Smooth muscle cell (in vitro differentiated cells): ENCODE data around the gene TMEM219. TPM values are rescaled to one million over a fixed set of nuclear protein-coding genes. Genes with fewer than 3 reads are reported as not detected.

Experiments
- DNase-seq: peaks from one replicate; lab custom pipeline; 2025; ENCODE audit not compliant: unreplicated experiment; lab: John Stamatoyannopoulos, UW
- H2AFZ ChIP-seq: fragments of 200-600 bp; sonication (generic); 2 replicates; pipeline ENCODE4 v1.6.0; 2016; ENCODE audit warnings: antibody characterized with exemption, low read depth, mild to moderate bottlenecking
- H3F3A ChIP-seq: fragments of 200-600 bp; sonication (generic); 2 replicates; pipeline ENCODE4 v1.6.0; 2017; ENCODE audit warnings: antibody characterized with exemption, low read depth
- H3K27ac ChIP-seq: fragments of 200-600 bp; sonication (generic); 2 replicates; pipeline ENCODE4 v1.5.1; 2016; ENCODE audit warnings: low read depth, mild to moderate bottlenecking
- H3K27me3 ChIP-seq: fragments of 200-600 bp; sonication (generic); 2 replicates; pipeline ENCODE4 v1.6.1; 2016; ENCODE audit warnings: low read depth, mild to moderate bottlenecking
- H3K36me3 ChIP-seq: fragments of 200-600 bp; sonication (generic); 2 replicates; pipeline ENCODE4 v1.5.1; 2016; ENCODE audit warnings: low read depth
- H3K4me1 ChIP-seq: fragments of 200-600 bp; sonication (generic); 2 replicates; pipeline ENCODE4 v1.5.1; 2016; ENCODE audit warnings: low read depth
- H3K4me2 ChIP-seq: fragments of 200-600 bp; sonication (generic); 2 replicates; pipeline ENCODE4 v1.6.0; 2016; ENCODE audit warnings: mild to moderate bottlenecking
- H3K4me3 ChIP-seq: fragments of 200-600 bp; sonication (generic); 2 replicates; pipeline ENCODE4 v1.5.1; 2016; ENCODE audit warnings: mild to moderate bottlenecking
- H3K79me2 ChIP-seq: fragments of 200-600 bp; sonication (generic); 2 replicates; pipeline ENCODE4 v1.6.0; 2016; ENCODE audit warnings: low read depth, mild to moderate bottlenecking
- H3K9ac ChIP-seq: fragments of 200-600 bp; sonication (generic); 2 replicates; pipeline ENCODE4 v1.6.0; 2016; ENCODE audit warnings: low read depth
- H3K9me3 ChIP-seq: fragments of 200-600 bp; sonication (generic); replicated peaks from 2 replicates; pipeline ENCODE4 v1.5.1; 2016; ENCODE audit warnings: low read depth
- H4K20me1 ChIP-seq: fragments of 200-600 bp; sonication (generic); 2 replicates; pipeline ENCODE4 v1.6.0; 2016; ENCODE audit warnings: low read depth
- WGBS: methylation state at CpG from one replicate; pipeline ENCODE4 v1.1.7; 2016; ENCODE audit warnings: low lambda C conversion rate; 5-methylcytosine and 5-hydroxymethylcytosine counted together
- polyA plus RNA-seq: library from polyadenylated mRNA; unstranded; fragments of >200 nt; fragmentation: Nextera tagmentation; extraction: Ambion mirVana; gene quantifications from 2 replicates; pipeline ENCODE4 v1.2.1, GENCODE V29; 2016
- total RNA-seq: library from RNA; depleted of rRNA; stranded (reverse); fragments of >200 nt; gene quantifications from 2 replicates; pipeline ENCODE4 v1.2.3, GENCODE V29; 2014
- TF ChIP-seq, protein P1 (sequence below): fragments of 200-600 bp; sonication (generic); IDR thresholded peaks from 2 replicates; pipeline ENCODE4 v1.5.1; 2017; ENCODE audit warnings: borderline replicate concordance, mild to moderate bottlenecking, antibody characterized with exemption; ENCODE audit not compliant: insufficient read depth, poor library complexity, severe bottlenecking

TMEM219 gene
- total and polyA plus RNA-seq, 2 experiments from 2014 or later = 99.2 to 186 TPM

- Histone ChIP-seq H3K4me2 (no peak overlapping the region), H3K36me3 (no peaks in the 10 kb centered on the region), H3K79me2 (peaks cover 10% of the 10 kb centered on the region), H3K9me3 (no peaks in the 10 kb centered on the region), H3K9ac (no peak overlapping the region), H4K20me1 (no peaks in the 10 kb centered on the region), H3F3A (no peaks in the 10 kb centered on the region), H3K27me3 (no peaks in the 10 kb centered on the region), H2AFZ (no peak overlapping the region), H3K27ac (no peak overlapping the region), H3K4me1 (peaks cover 7% of the 10 kb centered on the region), H3K4me3 (no peak overlapping the region)
- TF ChIP-seq, protein P1, sequence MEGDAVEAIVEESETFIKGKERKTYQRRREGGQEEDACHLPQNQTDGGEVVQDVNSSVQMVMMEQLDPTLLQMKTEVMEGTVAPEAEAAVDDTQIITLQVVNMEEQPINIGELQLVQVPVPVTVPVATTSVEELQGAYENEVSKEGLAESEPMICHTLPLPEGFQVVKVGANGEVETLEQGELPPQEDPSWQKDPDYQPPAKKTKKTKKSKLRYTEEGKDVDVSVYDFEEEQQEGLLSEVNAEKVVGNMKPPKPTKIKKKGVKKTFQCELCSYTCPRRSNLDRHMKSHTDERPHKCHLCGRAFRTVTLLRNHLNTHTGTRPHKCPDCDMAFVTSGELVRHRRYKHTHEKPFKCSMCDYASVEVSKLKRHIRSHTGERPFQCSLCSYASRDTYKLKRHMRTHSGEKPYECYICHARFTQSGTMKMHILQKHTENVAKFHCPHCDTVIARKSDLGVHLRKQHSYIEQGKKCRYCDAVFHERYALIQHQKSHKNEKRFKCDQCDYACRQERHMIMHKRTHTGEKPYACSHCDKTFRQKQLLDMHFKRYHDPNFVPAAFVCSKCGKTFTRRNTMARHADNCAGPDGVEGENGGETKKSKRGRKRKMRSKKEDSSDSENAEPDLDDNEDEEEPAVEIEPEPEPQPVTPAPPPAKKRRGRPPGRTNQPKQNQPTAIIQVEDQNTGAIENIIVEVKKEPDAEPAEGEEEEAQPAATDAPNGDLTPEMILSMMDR = no peak
- no peak for DNase-seq
- 89% methylated on average over 29 of the region's 33 CpGs for WGBS
Observed at GRCh38 chr16:30000735-30001631, 39.1 kb downstream of the TMEM219 start.

- no peak overlapping the region for H3K27ac ChIP-seq
- TF ChIP-seq, protein P1 = no peak
- no peaks in the 10 kb centered on the region for H3K27me3 ChIP-seq
- no peaks in the 10 kb centered on the region for H3K9me3 ChIP-seq
- H4K20me1 ChIP-seq = no peaks in the 10 kb centered on the region
- H2AFZ ChIP-seq = no peak overlapping the region
- no peaks in the 10 kb centered on the region for H3K4me1 ChIP-seq
- no peak for DNase-seq
- no peak overlapping the region for H3K9ac ChIP-seq
- no peaks in the 10 kb centered on the region for H3K79me2 ChIP-seq
- no peak overlapping the region for H3K4me2 ChIP-seq
- 95% methylated on average over 17 of the region's 19 CpGs for WGBS
- H3K4me3 ChIP-seq = no peak overlapping the region
- no peaks in the 10 kb centered on the region for H3K36me3 ChIP-seq
- H3F3A ChIP-seq = no peaks in the 10 kb centered on the region
Observed at GRCh38 chr16:30002614-30003346, 40.9 kb downstream of the TMEM219 start.

- H3K27me3 ChIP-seq = no peaks in the 10 kb centered on the region
- no peaks in the 10 kb centered on the region for H4K20me1 ChIP-seq
- 97% methylated on average over 17 of the region's 17 CpGs for WGBS
- no peaks in the 10 kb centered on the region for H3F3A ChIP-seq
- DNase-seq = no peak
- H3K4me1 ChIP-seq = no peaks in the 10 kb centered on the region
- TF ChIP-seq, protein P1 = no peak
- no peak overlapping the region for H2AFZ ChIP-seq
- H3K9me3 ChIP-seq = no peaks in the 10 kb centered on the region
- no peak overlapping the region for H3K27ac ChIP-seq
- no peak overlapping the region for H3K4me3 ChIP-seq
- no peak overlapping the region for H3K9ac ChIP-seq
- H3K79me2 ChIP-seq = no peaks in the 10 kb centered on the region
- H3K4me2 ChIP-seq = no peak overlapping the region
- H3K36me3 ChIP-seq = no peaks in the 10 kb centered on the region
Observed at GRCh38 chr16:30003670-30004423, 42.0 kb downstream of the TMEM219 start.
